C4-2B (cell line): ENCODE measurements around the gene HACL1.
"Not testable (repeated sequence)": the region's sequence is repeated elsewhere in the genome, so short reads cannot be mapped to it uniquely, and the experiment has no call there.

Experiments used
- H3K27ac ChIP-seq: fragments of 450-650 bp; 2 replicates; pipeline ENCODE4 v1.5.1; 2017
- ZFX ChIP-seq: fragments of 450-650 bp; IDR thresholded peaks from 2 replicates; pipeline ENCODE4 v1.6.1; 2017
- TF ChIP-seq, protein P1 (sequence below): fragments of 450-650 bp; conservative IDR thresholded peaks from 2 replicates; pipeline ENCODE4 v1.5.1; 2017; ENCODE audit warnings: mild to moderate bottlenecking

HACL1 gene

DNA sequence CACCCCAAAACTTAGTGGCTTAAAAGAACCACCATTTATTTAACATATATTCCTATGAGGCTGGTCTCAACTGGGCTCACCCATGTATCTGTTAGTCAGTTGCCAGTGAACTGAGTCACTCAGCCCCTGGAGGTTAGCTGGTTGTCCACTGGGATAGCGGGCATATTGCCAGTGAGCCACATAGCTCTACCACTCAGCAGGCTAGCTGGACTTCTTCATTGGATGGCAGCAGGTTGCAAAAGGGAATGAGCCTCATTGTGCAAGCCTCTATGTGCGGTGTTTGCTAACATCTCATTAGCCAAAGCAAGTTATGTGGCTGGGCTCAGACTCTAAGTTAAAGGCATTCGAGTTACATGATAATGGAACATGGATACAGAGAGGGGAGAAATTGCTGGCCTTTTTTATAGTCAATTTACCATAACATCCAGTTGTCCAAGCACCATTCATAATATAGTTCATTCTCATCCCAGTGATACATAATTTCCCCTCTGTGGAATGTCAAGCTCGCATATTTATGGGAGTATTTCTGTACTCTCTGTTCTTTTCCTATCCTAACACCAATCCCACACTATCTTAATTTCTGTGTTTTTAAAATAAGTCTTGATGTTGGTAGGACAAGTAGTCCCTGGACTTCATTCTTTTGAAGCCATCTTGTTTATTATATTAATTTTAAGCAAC is 8.9 kb upstream of the HACL1 start:
- TF ChIP-seq ZFX = no peak
- TF ChIP-seq, protein P1, sequence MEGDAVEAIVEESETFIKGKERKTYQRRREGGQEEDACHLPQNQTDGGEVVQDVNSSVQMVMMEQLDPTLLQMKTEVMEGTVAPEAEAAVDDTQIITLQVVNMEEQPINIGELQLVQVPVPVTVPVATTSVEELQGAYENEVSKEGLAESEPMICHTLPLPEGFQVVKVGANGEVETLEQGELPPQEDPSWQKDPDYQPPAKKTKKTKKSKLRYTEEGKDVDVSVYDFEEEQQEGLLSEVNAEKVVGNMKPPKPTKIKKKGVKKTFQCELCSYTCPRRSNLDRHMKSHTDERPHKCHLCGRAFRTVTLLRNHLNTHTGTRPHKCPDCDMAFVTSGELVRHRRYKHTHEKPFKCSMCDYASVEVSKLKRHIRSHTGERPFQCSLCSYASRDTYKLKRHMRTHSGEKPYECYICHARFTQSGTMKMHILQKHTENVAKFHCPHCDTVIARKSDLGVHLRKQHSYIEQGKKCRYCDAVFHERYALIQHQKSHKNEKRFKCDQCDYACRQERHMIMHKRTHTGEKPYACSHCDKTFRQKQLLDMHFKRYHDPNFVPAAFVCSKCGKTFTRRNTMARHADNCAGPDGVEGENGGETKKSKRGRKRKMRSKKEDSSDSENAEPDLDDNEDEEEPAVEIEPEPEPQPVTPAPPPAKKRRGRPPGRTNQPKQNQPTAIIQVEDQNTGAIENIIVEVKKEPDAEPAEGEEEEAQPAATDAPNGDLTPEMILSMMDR = no peak
- peak overlapping the region; percentile 13; the same call in 1 of the 2 replicates for H3K27ac ChIP-seq

DNA sequence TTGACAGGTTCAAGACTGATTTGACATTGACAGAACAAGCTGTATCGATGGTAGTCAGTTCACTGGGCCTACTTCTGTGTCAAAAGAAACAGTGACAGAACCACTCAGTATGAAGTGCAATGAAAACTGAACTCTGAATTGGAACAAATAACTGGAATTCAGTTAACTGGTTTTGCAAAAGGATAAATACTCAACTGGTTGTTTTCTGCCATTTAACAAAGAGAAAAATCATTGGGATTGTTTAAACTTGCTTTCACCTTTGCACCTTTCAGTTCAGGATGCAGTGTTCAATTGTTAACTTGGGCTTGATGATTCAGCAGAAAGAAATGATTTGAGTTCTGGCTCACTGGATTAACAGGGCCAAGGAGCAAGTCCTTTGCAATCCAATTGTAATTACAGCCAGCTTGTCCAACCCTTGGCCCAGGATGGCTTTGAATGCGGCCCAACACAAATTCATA is 5.1 kb upstream of the HACL1 start:
- TF ChIP-seq ZFX = no peak
- TF ChIP-seq, protein P1 = no peak
- no peak overlapping the region; the same call in 1 of the 2 replicates for H3K27ac ChIP-seq

DNA sequence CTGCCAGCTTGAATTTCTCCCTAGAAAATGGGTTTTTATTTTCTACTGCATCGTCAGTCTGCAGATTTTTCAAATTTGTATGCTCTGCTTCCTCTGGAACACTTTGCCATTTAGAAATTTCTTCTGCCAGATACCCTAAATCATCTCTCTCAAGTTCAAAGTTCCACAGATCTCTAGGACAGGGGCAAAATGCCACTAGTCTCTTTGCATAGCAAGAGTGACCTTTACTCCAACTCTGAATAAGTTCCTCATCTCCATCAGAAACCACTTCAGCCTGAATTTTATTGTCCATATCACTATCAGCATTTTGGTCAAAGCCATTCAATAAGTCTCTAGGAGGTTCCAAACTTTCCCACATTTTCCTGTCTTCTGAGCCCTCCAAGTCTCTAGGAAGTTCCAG is 3.2 kb upstream of the HACL1 start:
- not testable (repeated sequence) for H3K27ac ChIP-seq

DNA sequence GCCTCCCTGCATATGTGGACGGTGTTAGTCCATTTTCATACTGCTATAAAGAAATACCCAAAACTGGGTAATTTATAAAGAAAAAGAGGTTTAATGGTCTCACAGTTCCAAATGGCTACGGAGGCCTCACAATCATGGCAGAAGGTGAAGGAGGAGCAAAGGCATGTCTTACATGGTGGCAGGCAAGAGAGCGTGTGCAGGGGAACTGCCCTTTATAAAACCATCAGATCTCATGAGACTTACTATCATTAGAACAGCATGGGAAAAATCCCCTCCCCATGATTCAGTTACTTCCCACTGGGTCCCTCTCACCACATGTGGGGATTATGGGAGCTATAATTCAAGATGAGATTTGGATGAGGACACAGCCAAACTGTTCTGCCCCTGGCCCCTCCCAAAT is 1.4 kb upstream of the HACL1 start:
- peak overlapping the region; percentile 77; the same call in 1 of the 2 replicates for H3K27ac ChIP-seq

DNA sequence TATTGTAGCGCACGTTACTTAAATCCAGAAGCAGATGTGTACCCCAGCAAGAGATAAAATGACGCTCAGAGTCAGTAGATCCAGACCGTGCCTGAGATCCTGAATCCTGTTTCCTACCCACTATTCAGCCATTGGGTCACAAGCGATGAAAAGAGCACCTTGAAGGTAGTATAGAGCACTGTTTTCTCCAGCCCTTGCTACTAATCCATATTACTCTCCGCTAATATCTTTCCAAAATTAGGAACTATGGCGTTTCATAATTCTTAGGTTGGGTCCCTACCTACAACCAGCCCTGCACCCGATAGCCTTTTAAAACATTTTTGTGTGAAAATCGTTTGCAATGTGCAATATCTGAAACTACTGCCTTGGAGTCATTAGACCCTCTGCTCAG is 772 bp upstream of the HACL1 start:
- TF ChIP-seq, protein P1 = no peak
- TF ChIP-seq ZFX = no peak
- peak overlapping the region; percentile 77 for H3K27ac ChIP-seq

DNA sequence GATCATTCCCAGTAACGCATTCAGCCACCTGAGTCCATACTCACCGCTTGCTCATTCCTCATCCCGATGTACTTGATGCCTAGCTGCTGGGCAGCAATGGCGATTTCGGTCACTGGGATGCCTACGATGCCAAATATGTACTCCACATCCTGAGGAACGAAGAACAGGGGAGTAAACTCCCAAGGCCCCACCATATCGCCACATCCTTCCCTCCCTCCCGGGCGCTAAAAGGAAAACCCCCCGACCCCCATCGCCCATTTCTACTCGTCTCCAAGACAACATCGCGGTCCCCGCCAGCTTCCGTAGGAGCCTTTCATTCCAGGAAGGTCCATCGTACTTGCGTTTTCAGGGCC is 347 bp downstream of the HACL1 start:
- no peak for TF ChIP-seq ZFX
- TF ChIP-seq, protein P1 = no peak
- peak overlapping the region; percentile 77 for H3K27ac ChIP-seq

DNA sequence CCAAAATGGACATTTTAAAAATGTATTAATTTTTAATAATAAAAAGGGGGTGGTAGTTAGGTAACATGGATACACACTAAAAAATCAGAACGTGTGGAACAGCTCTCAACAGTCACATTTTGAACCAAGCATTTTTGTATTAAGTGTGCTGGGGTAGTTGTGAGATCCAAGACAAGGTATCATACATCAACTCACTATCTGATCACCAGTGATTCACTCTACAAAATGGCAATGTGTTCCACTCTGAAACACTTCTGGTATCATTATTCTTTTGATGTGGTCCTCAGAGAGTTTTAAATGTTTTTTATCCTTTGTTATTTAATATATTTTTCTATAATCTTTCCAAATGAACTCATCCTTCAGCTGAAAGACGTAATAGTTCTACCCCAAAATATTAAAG is 5.4 kb downstream of the HACL1 start:
- no peak for TF ChIP-seq ZFX
- TF ChIP-seq, protein P1 = no peak
- H3K27ac ChIP-seq = no peak overlapping the region

DNA sequence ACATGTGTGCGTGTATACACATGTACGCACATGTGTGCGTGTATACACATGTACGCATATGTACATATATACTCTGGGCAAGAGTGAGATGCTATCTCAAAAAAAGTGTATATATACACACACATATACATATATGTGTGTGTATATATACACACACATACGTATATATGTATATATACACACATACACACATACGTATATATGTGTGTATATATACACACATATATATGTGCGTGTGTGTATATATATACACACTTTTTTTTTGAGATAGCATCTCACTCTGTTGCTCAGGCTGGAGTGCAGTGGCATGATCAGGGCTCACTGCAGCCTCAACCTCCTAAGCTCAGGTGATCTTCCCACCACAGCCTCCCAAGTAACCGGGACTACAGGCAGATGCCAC is 8.4 kb downstream of the HACL1 start:
- TF ChIP-seq ZFX = no peak
- TF ChIP-seq, protein P1 = no peak
- no peak overlapping the region for H3K27ac ChIP-seq
